GM12878 (cell line): Measurements from ENCODE around the gene RSBN1L. TPM values are rescaled to one million over a fixed set of nuclear protein-coding genes. Genes with fewer than 3 reads are reported as not detected.

Source experiments
- ATAC-seq: fragments of 200-7000 bp; cut with Tn5 transposase; 3 replicates; pipeline ENCODE4 v1.9.1; 2020; ENCODE audit warnings: mild to moderate bottlenecking, moderate library complexity
- BruUV-seq: library from RNA; stranded (reverse); fragments of 400-500 nt; replicated peaks from 2 replicates; lab custom pipeline; 2021; lab: Mats Ljungman, UMichigan
- CTCF ChIA-PET: fragments of 300-600 bp; sonication (Branson Sonifier 250); formaldehyde crosslinking; extraction: SDS; loops from one replicate; lab custom pipeline; 2021; ENCODE audit warnings: inconsistent platforms; lab: Yijun Ruan, JAX
- POLR2A ChIA-PET: fragments of 350-600 bp; formaldehyde crosslinking; extraction: SDS; loops from one replicate; lab custom pipeline; 2021; ENCODE audit warnings: inconsistent platforms; lab: Charles Lee
- RAD21 ChIA-PET: fragments of 300-600 bp; sonication (Branson Sonifier 250); formaldehyde crosslinking; loops from one replicate; lab custom pipeline; 2023; ENCODE audit warnings: antibody characterized with exemption; ENCODE audit not compliant: unreplicated experiment; lab: Charles Lee
- SMC1A ChIA-PET: fragments of 300-600 bp; sonication (Branson Sonifier 250); formaldehyde crosslinking; loops from one replicate; lab custom pipeline; 2023; ENCODE audit not compliant: unreplicated experiment, uncharacterized antibody; lab: Charles Lee
- DNase-seq: peaks from one replicate; pipeline ENCODE4 v3.0.0-alpha.2; 2011; ENCODE audit warnings: low read depth, low spot score
- FAIRE-seq: peaks from 3 replicates; lab custom pipeline; 2011; peaks lifted over from hg19 to GRCh38; lab: Jason Lieb, UNC
- H2AFZ ChIP-seq: 2 replicates; pipeline ENCODE4 v1.6.0; 2011; ENCODE audit warnings: low read depth, low read length, control low read depth; ENCODE audit not compliant: control insufficient read depth
- H3K27ac ChIP-seq: 2 replicates; pipeline ENCODE4 v1.5.1; 2011; ENCODE audit warnings: control low read depth; ENCODE audit not compliant: control insufficient read depth, insufficient read depth
- H3K27me3 ChIP-seq, 2 experiments: replicated peaks in 1 of 2; 2 replicates each; pipeline versions ENCODE4 v1.6.0 to v1.6.1; 2011; ENCODE audit warnings: low read length in 1 of 2; ENCODE audit not compliant: control insufficient read depth in 2 of 2, insufficient read depth in 2 of 2
- H3K36me3 ChIP-seq, 2 experiments: 2 replicates each; pipeline ENCODE4 v1.5.1; 2011; ENCODE audit warnings: low read length in 1 of 2; ENCODE audit not compliant: control insufficient read depth in 2 of 2, insufficient read depth in 2 of 2
- H3K4me1 ChIP-seq: 2 replicates; pipeline ENCODE4 v1.6.1; 2011; ENCODE audit warnings: mild to moderate bottlenecking, low read length, moderate library complexity, mixed read lengths; ENCODE audit not compliant: control insufficient read depth, insufficient read depth
- H3K4me2 ChIP-seq: 2 replicates; pipeline ENCODE4 v1.6.0; 2011; ENCODE audit warnings: control low read depth; ENCODE audit not compliant: control insufficient read depth, insufficient read depth
- H3K4me3 ChIP-seq: fragments of 200-600 bp; sonication (generic); 2 replicates; pipeline ENCODE4 v1.5.1; 2016
- H3K79me2 ChIP-seq: 2 replicates; pipeline ENCODE4 v1.6.0; 2011; ENCODE audit warnings: low read length; ENCODE audit not compliant: control insufficient read depth, insufficient read depth
- H3K9ac ChIP-seq: 2 replicates; pipeline ENCODE4 v1.8.0; 2011; ENCODE audit warnings: low read length, control low read depth, mixed read lengths; ENCODE audit not compliant: control insufficient read depth, insufficient read depth
- H3K9me3 ChIP-seq: replicated peaks from 3 replicates; pipeline ENCODE4 v1.5.1; 2011; ENCODE audit warnings: mild to moderate bottlenecking, low read length; ENCODE audit not compliant: control insufficient read depth, insufficient read depth
- H4K20me1 ChIP-seq: 2 replicates; pipeline ENCODE4 v1.6.0; 2011; ENCODE audit not compliant: control insufficient read depth, insufficient read depth
- ASH2L ChIP-seq: fragments of 300-600, 200-600 bp; sonication (generic); IDR thresholded peaks from 2 replicates; pipeline ENCODE4 v1.6.1; 2017; ENCODE audit warnings: low read depth, mild to moderate bottlenecking, borderline replicate concordance
- ATF2 ChIP-seq: IDR thresholded peaks from 2 replicates; pipeline ENCODE4 v1.6.1; 2012; ENCODE audit warnings: low read length, inconsistent platforms
- BCL3 ChIP-seq: IDR thresholded peaks from 2 replicates; pipeline ENCODE4 v1.6.1; 2011; ENCODE audit warnings: borderline replicate concordance, low read depth, mild to moderate bottlenecking, moderate library complexity, low read length; ENCODE audit not compliant: insufficient read depth, poor library complexity, severe bottlenecking
- CBX5 ChIP-seq: sonication (generic); IDR thresholded peaks from 2 replicates; pipeline ENCODE4 v1.6.1; 2016; ENCODE audit warnings: low read depth, moderate library complexity, mild to moderate bottlenecking, inconsistent platforms
- CHD4 ChIP-seq: fragments of 200-600 bp; sonication (generic); IDR thresholded peaks from 2 replicates; pipeline ENCODE4 v1.6.1; 2016; ENCODE audit warnings: mild to moderate bottlenecking
- MYC ChIP-seq: IDR thresholded peaks from 2 replicates; pipeline ENCODE4 v1.6.1; 2011; ENCODE audit warnings: mild to moderate bottlenecking, low read length, moderate library complexity, inconsistent platforms; ENCODE audit not compliant: insufficient read depth, insufficient replicate concordance, insufficient read length, severe bottlenecking
- NFYA ChIP-seq: IDR thresholded peaks from 2 replicates; pipeline ENCODE4 v1.6.1; 2011; ENCODE audit warnings: low read depth, mild to moderate bottlenecking, low read length, improper control_type of control experiment, borderline replicate concordance
- RUNX3 ChIP-seq: IDR thresholded peaks from 2 replicates; pipeline ENCODE4 v1.6.1; 2012; ENCODE audit warnings: low read length, inconsistent platforms
- ZBTB33 ChIP-seq: fragments of 450-650 bp; IDR thresholded peaks from 2 replicates; pipeline ENCODE4 v1.6.1; 2017; ENCODE audit warnings: mild to moderate bottlenecking
- WGBS: methylation state at CpG from one replicate; pipeline ENCODE4 v1.1.6; 2016; ENCODE audit warnings: low lambda C conversion rate; ENCODE audit not compliant: insufficient replicate concordance, insufficient coverage; ENCODE audit errors: missing lambda C conversion rate; 5-methylcytosine and 5-hydroxymethylcytosine counted together
- in situ Hi-C: fragments of 300-500 bp; cut with MboI; formaldehyde crosslinking; loops from 9 replicates; pipeline ENCODE4 v1.14.3; 2018; ENCODE audit warnings: mixed read lengths
- intact Hi-C: fragments of 100-400 bp; cut with micrococcal nuclease; formaldehyde crosslinking; loops from one replicate; pipeline ENCODE4 v1.14.2; 2022; ENCODE audit not compliant: unreplicated experiment
- polyA plus RNA-seq, 11 experiments: library from polyadenylated mRNA; depleted of rRNA in 4 of 11; unstranded in 6 of 11; stranded (reverse) in 5 of 11; fragments of >200 nt; fragmentation: Nextera tagmentation in 4 of 11; fragmentation: Illumina TruSeq in 1 of 11; extraction: Ambion mirVana in 4 of 11; extraction: Trizol in 1 of 11; gene quantifications; 1 replicate in 1 of 11; 2 replicates in 10 of 11; pipeline versions ENCODE4 v1.2.1 to v1.2.3, GENCODE V29; 2011 to 2016; ENCODE audit warnings: inconsistent platforms in 2 of 11, missing spikeins in 2 of 11, low read depth in 1 of 11
- total RNA-seq, 4 experiments: library from RNA; depleted of rRNA in 3 of 4; stranded (reverse); fragments of >200 nt in 3 of 4; fragmentation: Illumina TruSeq in 1 of 4; extraction: Trizol in 1 of 4; gene quantifications; 2 replicates each; pipeline versions ENCODE4 v1.2.1 to v1.2.3, GENCODE V29; 2013 to 2021

The RSBN1L gene
- total and polyA plus RNA-seq, 10 of the 15 experiments (the other 5 are each of a cell fraction or from before 2014, with no cell fraction given), result 4.5 to 23.7 (median 10.3) TPM

- peaks cover 28% of the 10 kb centered on the region for H3K79me2 ChIP-seq
These were observed 135.2 kb downstream of the RSBN1L start for GRCh38 chr7:77831481-77831880.

More at GRCh38 chr7:77831481-77831880, 135.2 kb downstream of the RSBN1L start:
- 75% methylated on average over 7 of the region's 7 CpGs for WGBS
- FAIRE-seq (no peak), ATAC-seq (no peak), DNase-seq (no peak)
- Histone ChIP-seq H4K20me1 (no peaks in the 10 kb centered on the region), H3K27me3 (no peaks in the 10 kb centered on the region), H3K9ac (no peak overlapping the region), H2AFZ (no peak overlapping the region), H3K4me2 (no peak overlapping the region), H3K27ac (no peak overlapping the region), H3K4me3 (no peak overlapping the region), H3K4me1 (peaks cover 8% of the 10 kb centered on the region)
- ChIA-PET POLR2A (interaction anchor here (1.8 kb wide), 1 partner anchor 9 kb away, joined by 5 read pairs; no protein-coding TSS in a partner anchor), SMC1A (interaction anchor here (2.0 kb wide), 1 partner anchor 9 kb away, joined by 8 read pairs; no protein-coding TSS in a partner anchor), CTCF (interaction anchor here (0.6 to 0.8 kb wide), 3 partner anchors 9 to 173 kb away, joined by 3 read pairs; no protein-coding TSS in a partner anchor)
- in situ Hi-C loops (no loop called here), intact Hi-C loops (no loop called here)
- TF ChIP-seq MYC (no peak), BCL3 (no peak), RUNX3 (no peak), CHD4 (no peak), CBX5 (no peak), ZBTB33 (no peak), ATF2 (no peak), ASH2L (no peak), NFYA (no peak)
- TF ChIP-seq, all 136 proteins: peak for 0
- H3K9me3 ChIP-seq, result peaks cover 4% of the 10 kb centered on the region; the same call in 1 of the 3 replicates
- H3K36me3 ChIP-seq, result peaks cover 0 to 2% of the 10 kb centered on the region in 2 experiments; a peak in 1 of 4 replicates
- no TSS peak for BruUV-seq
- RAD21 ChIA-PET, result no interaction called here
